Measurements from ENCODE around the gene POLR3H.

POLR3H gene

DNA sequence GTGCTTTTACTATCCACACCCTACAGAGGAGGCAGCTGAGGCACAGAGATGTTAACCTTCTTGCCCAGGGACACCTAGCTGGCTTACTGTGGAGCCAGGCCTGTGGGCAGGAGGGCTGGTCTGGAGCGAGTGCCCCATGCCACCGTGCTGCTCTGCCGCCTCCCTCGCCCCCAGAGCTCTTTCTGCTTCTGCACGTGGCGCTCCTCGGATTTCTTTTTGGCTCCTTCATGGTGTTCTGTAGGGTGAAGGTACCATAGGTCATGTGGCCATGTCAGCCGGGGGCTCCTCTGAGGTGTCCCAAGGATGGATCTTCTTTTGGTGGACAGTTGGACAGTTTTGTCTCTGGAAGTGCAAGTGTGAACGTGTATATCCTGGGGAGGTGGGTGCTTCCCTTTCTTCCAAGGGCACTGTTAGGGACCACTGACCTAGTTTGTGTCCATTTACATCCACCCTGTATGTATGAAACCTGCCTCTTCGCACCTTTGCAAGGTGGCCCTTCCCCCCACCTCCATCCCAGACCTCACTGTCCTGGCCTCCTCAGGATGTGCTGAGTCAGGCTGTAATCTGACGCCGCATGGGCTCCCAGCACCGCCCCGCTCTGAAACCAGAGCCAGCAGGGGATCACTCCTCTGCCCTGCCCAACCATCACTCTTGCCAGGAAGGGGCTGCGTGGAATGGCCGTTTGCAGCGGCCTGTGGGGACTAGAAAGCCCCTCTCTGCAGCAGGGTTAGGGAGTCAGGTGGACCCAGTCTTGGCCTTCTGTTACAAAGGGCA is 31.7 kb downstream of the POLR3H start (continued):
- TF ChIP-seq ZNF692 (tag by site-specific recombination; IDR thresholded peaks at IDR 0.05) (peak; percentile 47; the same call in 1 of the 2 replicates), ZEB2 (tag by site-specific recombination; IDR thresholded peaks at IDR 0.05) (peak; percentile 71; the same call in 1 of the 2 replicates), TCF7L2 (IDR thresholded peaks at IDR 0.05; ENCODE audit: borderline replicate concordance, low read depth, low read length) (no peak)

DNA sequence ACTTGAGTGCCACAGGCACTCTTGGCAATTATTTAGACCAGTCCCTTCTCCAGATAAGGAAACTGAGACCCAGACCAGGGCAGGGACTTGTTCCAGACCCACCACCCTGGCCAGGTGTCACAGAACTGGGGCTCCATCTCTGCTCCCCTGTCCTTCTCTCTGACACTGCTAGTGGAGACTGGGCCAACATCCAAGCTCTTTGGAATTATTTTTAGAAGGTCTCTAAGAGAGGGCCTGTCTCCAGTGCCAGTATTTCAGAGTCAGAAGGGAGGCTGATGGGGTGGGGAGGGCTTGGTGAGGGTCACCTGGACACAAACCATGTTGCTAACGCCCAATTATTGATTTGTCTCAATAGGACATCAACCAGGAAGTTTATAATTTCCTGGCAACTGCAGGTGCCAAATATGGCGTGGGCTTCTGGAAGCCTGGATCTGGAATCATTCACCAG is 32.7 kb downstream of the POLR3H start:
- ChIA-PET CTCF (interaction anchor here (0.7 to 1.4 kb wide), 4 partner anchors 10 to 833 kb away, joined by 3 to 6 read pairs (median 4); no protein-coding TSS in a partner anchor), POLR2A (interaction anchor here (4.0 kb wide), 1 partner anchor 66 kb away, joined by 13 read pairs; the partner anchor contains the start of gene TOB2)
- H3K27ac ChIP-seq (ENCODE audit: extremely low read depth, low read depth, low read length), result no peak overlapping the region
- TF ChIP-seq, protein P1, sequence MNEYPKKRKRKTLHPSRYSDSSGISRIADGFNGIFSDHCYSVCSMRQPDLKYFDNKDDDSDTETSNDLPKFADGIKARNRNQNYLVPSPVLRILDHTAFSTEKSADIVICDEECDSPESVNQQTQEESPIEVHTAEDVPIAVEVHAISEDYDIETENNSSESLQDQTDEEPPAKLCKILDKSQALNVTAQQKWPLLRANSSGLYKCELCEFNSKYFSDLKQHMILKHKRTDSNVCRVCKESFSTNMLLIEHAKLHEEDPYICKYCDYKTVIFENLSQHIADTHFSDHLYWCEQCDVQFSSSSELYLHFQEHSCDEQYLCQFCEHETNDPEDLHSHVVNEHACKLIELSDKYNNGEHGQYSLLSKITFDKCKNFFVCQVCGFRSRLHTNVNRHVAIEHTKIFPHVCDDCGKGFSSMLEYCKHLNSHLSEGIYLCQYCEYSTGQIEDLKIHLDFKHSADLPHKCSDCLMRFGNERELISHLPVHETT (tag by site-specific recombination; IDR thresholded peaks at IDR 0.05), result no peak
- TF ChIP-seq ZNF624 (tag by site-specific recombination; IDR thresholded peaks at IDR 0.05) (no peak), ZNF202 (tag by site-specific recombination; IDR thresholded peaks at IDR 0.05; ENCODE audit: borderline replicate concordance) (no peak), ZNF266 (tag by site-specific recombination; IDR thresholded peaks at IDR 0.05; ENCODE audit: low read depth) (no peak), ATF2 (tag by site-specific recombination; IDR thresholded peaks at IDR 0.05; ENCODE audit: low read depth) (no peak), HIC1 (tag by site-specific recombination; IDR thresholded peaks at IDR 0.05) (no peak), ZNF140 (tag by site-specific recombination; IDR thresholded peaks at IDR 0.05) (no peak), RBAK (tag by site-specific recombination; IDR thresholded peaks at IDR 0.05) (no peak), ZNF776 (tag by site-specific recombination; IDR thresholded peaks at IDR 0.05; ENCODE audit: borderline replicate concordance) (no peak), ZSCAN16 (tag by site-specific recombination; IDR thresholded peaks at IDR 0.05) (no peak), ZNF292 (tag by site-specific recombination; IDR thresholded peaks at IDR 0.05; ENCODE audit: borderline replicate concordance, low read depth) (no peak), ZBTB49 (tag by site-specific recombination; IDR thresholded peaks at IDR 0.05; ENCODE audit: low read depth) (no peak), ZNF501 (tag by site-specific recombination; IDR thresholded peaks at IDR 0.05) (no peak)
- TF ChIP-seq, protein P2, sequence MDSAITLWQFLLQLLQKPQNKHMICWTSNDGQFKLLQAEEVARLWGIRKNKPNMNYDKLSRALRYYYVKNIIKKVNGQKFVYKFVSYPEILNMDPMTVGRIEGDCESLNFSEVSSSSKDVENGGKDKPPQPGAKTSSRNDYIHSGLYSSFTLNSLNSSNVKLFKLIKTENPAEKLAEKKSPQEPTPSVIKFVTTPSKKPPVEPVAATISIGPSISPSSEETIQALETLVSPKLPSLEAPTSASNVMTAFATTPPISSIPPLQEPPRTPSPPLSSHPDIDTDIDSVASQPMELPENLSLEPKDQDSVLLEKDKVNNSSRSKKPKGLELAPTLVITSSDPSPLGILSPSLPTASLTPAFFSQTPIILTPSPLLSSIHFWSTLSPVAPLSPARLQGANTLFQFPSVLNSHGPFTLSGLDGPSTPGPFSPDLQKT (IDR thresholded peaks at IDR 0.05; ENCODE audit: borderline replicate concordance, low read depth, low read length), result no peak
- TF ChIP-seq, protein P3, sequence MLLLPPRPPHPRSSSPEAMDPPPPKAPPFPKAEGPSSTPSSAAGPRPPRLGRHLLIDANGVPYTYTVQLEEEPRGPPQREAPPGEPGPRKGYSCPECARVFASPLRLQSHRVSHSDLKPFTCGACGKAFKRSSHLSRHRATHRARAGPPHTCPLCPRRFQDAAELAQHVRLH (tag by site-specific recombination; IDR thresholded peaks at IDR 0.05), result no peak
- TF ChIP-seq, protein P4, sequence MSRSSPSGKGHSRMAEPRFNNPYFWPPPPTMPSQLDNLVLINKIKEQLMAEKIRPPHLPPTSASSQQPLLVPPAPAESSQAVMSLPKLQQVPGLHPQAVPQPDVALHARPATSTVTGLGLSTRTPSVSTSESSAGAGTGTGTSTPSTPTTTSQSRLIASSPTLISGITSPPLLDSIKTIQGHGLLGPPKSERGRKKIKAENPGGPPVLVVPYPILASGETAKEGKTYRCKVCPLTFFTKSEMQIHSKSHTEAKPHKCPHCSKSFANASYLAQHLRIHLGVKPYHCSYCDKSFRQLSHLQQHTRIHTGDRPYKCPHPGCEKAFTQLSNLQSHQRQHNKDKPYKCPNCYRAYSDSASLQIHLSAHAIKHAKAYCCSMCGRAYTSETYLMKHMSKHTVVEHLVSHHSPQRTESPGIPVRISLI (tag by site-specific recombination; IDR thresholded peaks at IDR 0.05), result no peak

More for the DNA sequence above, 32.7 kb downstream of the POLR3H start:
- Histone ChIP-seq H3K36me3 (ENCODE audit: control insufficient read depth in 2 of 2, insufficient read depth in 1 of 2, low read length in 2 of 2) (peaks cover 0 to 76% of the 10 kb centered on the region in 2 experiments; a peak in 2 of 3 replicates), H3K4me3 (ENCODE audit: low read depth, low read length) (no peak overlapping the region), H3K9me3 (ENCODE audit: control insufficient read depth, insufficient read depth, low read depth, low read length) (no peaks in the 10 kb centered on the region), H3K4me1 (ENCODE audit: control insufficient read depth, insufficient read depth, low read length) (peaks cover 12% of the 10 kb centered on the region)
